GDM1 (cell line): Measurements from ENCODE around the gene CTAGE1.

Experiments used
- DNase-seq: peaks from one replicate; lab custom pipeline; 2025; lab: John Stamatoyannopoulos, UW

CTAGE1 gene

DNA sequence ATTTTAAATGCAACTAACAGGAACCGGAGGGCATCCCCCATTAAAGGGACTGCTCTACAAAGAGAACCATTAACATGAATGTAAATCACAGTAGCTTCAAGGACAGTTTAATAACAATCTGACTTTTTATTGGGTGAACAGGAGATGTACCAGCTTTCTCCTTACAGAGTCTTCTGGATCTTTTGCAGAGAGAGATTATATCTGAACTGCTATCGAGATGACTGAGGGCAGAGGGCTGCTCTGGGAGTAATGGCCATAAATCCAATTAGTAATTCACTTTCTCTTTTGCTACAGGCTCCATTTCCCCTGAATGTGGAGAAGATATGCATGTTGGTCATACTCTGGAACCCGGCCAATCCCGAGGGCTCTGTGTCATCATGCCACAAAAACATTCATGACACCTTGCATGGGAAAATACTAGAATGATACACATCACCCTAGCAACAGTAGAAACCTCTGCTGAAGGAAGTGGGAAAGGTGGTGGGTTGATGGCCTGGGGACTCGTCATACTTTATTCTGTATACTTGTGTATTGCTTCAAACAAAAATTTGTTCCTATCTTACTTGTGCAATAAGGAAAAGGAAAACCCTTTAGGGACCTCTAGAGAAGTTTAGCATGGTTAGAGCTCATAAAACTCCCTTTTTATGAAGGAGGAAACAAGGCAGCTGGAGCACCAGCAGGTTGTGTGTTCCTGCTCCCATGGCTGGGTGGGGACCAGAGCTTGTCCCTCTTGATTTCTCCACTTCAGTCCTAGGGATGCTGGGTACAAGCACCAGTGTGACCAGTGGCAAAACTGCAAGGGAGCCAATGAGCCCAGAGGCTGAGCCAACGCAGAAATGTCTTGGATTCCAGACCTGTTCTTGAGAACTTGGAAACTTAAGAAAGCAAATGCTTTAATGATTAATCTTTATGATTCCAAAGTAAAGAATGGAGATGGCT lies 26.0 kb downstream of the CTAGE1 start:
- no peak for DNase-seq

DNA sequence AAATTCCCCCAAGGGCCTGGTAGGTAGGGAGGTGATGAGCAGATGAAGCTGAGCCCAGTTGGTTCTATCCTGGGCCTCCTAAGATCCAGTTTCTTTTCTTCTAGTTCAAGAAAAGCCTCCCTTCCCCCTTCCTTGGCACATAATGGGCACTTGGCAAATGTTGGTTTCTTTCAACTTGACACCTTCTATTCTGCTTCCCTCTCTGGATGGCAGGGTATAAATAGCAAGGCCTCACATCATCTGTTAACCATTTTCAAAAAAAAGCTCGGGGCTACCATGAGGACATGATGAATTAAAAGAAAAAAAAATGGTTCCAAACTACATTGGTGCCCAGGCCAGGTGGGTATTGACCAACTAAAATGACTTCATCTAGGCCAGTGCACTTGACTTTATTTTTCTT lies 29.9 kb downstream of the CTAGE1 start:
- DNase-seq = no peak

DNA sequence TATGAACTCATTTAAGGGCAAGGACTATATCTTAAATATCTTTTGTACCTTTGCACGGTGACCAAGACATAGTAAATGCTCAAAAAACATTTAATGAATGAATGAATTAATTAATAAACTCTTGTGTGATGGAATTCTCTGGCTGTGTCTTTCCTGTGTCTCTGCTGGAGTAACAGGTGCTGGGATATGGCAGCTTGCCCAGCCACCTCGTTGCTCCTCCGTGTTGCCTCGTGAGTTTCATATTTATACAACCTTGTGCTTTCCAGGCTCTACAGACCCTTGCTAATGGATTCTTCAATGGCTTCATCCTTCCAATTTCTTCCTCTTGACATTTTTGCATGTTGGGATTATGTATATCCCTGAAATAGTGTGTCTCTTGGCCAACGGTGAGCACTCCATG lies 30.4 kb downstream of the CTAGE1 start:
- DNase-seq = no peak

DNA sequence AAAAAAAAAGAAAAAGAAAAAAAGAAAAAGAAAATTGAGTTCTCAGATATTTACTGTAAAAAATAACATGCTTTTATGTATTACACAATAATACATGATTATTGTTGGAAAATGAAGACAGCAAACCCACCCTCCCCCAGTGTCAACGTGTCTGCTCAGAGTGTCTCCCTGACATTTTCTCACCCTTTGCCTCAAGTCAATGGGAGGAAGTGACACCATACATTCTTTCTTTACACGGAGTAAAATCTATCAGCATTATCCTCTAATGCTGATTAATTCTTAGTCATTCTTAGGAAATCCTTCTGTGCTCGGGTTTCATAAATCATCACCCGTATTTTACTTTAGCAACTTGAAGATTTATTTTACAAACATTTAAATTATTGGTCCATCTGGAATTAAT lies 32.0 kb downstream of the CTAGE1 start:
- DNase-seq = no peak

DNA sequence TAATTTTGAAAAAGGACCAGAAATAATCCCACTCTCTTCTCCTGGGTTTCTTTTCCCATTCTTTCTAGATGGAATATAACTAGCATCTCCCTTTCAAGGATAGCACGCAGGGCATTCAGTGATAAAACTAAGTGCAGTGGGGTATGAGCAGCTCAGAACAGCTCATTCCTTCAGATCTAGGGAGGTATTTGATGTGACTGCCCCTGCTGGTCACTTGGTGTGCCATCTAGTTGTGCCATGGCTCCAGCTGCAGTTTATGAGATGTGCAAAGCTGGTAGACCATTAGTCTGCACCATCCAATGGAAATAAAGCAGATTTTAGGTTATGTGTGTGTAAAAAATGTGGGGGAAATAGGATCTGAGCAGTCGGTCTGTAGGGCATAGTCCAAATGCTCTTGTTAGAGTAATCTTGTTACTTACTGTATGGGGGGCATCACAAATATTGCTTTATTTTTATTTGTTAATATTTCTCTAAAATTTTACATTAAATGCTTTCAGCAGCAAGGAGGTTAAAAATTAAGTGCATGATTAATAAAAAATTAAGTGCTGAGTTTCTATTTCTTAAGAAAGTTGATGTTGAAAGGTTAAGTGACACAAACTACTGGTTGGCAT lies 38.9 kb downstream of the CTAGE1 start:
- DNase-seq = no peak

DNA sequence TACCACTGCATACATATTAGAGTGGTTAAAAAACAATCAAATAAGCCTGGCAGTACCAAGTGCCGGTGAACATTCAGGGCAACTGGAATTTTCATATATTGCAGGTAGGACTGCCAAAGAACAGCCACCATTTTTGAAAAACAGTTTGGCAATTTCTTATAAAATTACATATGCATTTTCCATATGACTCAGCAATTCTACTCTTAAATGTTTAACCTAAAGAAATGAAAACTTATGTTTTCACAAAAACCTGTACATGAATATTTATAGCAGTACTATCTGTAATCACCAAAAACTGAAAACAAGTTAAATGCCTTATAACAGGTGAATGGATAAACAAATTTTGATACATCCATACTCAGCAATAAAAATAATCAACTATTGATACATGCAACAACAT lies 39.9 kb downstream of the CTAGE1 start:
- no peak for DNase-seq

DNA sequence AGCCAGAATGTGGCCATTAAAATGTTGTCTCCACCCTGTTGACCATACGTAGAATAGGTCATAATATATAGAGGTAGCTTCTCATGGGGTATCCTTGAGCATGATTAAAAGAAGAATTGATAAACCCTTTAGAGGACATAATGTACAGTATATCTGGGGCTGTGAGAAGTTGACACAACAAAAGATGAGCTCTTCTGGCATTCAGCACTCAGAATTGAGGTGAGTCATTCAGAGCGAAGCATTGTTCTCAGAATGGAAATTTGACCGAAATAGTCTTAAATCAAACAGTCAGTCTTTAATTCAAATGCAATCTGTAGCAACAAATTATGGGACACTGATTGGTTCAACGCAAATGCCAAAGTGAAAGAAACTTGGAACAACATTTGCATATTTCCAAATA lies 47.3 kb downstream of the CTAGE1 start:
- DNase-seq = no peak

DNA sequence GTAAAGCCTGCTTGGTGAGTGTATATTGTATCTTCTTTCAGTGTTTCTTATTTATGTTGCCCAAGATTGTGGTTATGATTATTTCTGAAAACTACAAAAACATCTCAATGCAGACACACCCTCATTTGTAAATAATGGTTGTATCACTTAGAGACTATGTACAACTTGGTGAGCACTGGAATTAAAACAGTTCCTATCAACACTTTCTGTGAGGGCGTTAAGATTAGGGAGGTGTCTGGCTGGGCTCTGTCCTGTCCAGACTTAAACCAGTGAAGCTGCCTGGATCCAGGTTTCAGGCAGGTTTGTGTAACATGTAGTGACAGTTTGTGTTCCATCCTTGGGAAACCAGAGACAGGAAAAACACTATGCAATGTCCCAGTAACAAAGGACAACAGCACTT lies 49.7 kb downstream of the CTAGE1 start:
- no peak for DNase-seq

DNA sequence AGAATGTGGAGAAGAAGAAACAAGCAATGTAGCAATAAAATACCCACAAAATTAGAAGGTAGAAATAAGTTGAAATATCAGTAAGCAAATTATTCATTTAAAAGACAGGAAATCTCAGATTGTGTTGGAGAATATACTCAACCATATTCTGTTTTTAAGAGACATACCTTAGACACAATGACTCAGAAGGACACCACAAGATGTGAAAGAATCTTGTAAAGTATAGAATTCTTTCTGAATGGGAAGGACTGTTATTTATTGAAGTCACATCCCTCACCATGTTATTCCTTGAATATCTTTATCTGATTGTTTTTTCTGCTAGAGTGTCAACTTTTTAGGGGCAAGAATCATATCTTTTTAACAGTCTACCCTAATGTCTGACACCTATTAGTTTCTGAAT lies 50.4 kb downstream of the CTAGE1 start:
- DNase-seq = no peak

DNA sequence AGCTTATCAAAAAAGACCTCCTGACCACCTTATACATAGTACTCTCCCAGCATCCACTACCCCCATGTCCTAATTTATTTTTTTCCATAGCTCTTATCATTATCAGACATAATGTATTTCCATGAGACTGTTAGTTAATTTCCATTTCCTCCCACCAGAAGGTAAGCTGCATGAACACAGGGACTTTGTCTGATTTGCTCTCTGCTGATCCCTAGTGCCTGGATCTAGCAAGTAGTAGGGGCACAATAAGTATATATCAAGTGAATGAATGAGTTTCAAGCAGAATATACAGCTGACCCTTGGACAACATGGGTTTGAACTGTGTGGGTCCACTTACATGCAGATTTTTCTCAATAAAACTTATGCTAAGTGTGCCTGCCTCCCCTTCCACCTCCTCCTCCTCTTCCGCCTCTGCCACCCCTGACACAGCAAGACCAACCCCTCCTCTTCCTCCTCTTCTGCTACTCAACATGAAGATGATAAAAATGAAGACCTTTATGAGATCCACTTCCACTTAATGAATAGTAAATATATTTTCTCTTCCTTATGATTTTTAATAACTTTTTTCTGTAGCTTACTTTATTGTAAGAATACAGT lies 53.8 kb downstream of the CTAGE1 start:
- DNase-seq = no peak
